Hepatic stellate cell (primary cell): ENCODE measurements around the gene ATP6V0D1.
A peak's percentile ranks its signal among the peaks of the same experiment; 100 is the strongest.
"Not testable (repeated sequence)": the region's sequence is repeated elsewhere in the genome, so short reads cannot be mapped to it uniquely, and the experiment has no call there.

Experiments used
- DNase-seq: peaks from one replicate; pipeline ENCODE4 v3.0.0; 2011; ENCODE audit warnings: low spot score

ATP6V0D1 gene

DNA sequence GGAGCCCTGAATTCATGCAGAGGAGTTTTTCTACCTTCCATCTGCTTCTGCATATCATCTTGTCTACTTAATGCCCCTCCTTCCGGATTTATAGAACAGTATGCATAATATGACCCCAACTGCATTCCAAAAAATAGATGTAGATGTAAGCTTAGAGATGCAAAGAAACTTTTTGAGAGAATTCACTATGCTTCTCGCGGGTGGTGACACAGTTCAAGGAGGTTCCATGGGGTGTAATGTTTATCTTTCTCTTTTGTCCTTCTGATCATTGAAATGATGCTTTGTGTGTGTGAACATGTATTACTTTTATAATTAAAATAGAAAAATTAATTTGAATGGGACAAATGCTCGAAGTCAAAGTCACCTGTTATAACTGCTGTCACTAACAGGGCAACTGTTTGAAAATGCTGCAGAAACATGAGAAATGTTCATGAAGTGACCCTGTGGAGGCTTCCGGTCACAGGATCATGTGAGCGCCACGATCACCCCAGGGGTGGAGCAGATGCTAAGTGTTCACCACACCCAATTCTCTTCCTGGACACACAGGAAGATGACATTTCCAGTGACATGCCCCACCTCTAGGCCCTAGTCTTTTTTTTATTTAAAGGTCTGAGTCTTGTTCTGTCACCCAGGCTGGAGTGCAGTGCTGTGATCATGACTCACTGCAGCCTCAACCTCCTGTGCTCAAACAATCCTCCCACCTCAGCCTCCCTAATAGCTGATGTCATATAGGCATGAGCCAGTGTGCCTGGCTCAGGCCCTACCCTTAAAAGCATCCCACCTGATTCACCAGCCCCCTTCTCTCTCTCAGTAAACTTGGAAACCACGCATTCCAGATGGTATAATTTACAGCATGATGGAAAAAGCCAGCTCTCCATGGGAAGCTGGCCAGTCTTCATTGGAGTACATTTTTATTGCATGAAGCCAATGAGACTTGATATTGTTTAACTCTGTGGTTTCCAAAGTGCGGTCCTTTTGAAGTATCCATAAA is 23.4 kb upstream of the ATP6V0D1 start:
- DNase-seq = no peak

DNA sequence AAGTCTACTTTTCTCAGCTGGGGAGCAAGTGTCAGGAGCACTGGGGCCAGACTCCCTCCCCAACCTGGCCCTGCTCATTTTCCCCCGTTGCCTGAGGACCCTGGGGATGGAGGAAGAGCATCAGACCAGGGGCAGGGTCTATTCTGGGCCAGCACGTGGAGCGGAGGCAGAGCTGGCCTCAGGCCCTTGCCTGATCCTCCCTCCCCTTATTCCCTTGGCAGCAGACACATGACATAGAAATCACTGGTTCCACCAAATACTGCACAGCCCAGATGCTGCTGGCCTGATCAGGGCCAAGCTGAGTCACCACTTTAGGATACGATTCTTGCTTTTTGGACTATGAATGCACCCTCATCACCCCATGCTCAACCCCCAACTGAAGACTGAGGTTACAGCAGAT is 18.1 kb upstream of the ATP6V0D1 start:
- DNase-seq = no peak

DNA sequence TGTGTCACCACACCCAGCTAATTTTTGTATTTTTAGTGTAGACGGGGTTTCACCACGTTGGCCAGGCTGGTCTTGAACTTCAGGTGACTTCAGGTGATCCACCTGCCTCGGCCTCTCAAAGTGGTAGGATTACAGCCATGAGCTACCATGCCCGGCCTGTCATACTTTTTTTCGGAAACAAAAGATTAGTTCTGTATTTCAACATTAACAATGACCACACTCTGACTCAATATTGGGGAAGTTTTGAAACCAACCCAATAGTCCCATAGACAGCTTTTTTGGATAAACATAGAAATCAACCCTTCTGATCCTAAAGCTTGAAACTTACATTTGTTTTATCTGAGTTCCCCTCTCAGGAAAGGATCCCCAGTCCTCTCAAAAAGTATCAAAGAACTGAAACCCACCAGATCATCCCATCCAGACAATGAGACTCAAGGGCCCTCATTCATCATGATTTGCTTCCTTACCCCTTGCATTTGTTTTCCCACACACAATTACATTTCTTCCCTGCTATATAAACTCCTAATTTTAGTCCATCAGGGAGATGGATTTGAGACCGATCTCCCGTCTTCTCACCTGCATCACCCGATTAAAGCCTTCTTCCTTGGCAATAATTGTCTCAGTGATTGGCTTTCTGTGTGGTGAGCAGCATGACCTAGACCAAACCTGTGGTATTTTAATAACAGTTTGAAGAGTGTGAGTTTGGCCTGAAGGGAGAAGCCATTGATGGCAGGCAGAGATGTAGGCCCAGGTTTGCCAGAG is 9.6 kb upstream of the ATP6V0D1 start:
- DNase-seq = no peak

DNA sequence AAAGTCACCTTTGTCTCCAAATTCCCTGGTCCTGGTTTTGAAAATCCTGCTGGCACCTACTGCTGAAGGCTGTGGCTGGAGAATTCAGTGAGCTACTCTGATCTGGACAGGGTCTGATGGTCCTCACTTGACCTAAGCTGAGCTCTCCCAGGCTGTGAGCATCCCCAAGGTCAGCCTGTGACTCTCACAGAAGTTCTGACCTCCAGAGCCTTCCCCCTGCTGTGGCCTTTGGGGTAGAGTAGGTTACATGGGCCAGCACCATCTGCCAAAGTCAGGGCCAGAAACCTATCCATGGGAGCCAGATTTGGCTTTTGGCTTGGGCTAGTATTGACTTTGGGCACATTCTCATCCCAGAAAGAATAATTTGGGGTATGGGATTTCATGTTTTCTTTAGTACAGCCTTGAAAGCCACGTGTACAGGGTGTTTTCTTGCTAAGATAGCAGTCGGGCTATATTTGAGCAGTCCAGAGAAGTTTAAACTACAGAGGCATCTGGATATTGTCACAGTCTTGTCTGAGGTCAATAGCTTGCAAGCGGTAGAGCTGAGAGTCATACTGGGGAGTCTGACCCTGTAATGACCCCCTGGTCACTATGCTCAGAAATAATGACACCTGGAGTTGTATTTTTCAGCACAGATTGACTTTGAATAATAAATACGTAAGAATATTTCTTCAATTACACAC is 8.6 kb upstream of the ATP6V0D1 start:
- DNase-seq = peak; percentile 27

DNA sequence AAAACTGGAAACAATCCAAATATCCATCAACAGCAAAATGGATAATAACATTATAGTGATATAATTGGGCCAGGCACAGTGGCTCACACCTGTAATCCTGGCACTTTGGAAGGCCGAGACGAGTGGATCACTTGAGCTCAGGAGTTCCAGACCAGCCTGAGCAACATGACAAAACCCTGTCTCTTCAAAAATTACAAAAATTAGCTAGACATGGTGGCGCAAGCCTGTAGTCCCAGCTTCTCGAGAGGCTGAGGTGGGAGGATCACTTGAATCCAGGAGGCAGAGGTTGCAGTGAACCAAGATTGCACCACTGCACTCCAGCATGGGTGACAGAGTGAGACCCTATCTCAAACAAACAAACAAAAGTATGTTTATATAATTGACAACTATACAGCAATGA is 6.6 kb upstream of the ATP6V0D1 start:
- not testable (repeated sequence) for DNase-seq

DNA sequence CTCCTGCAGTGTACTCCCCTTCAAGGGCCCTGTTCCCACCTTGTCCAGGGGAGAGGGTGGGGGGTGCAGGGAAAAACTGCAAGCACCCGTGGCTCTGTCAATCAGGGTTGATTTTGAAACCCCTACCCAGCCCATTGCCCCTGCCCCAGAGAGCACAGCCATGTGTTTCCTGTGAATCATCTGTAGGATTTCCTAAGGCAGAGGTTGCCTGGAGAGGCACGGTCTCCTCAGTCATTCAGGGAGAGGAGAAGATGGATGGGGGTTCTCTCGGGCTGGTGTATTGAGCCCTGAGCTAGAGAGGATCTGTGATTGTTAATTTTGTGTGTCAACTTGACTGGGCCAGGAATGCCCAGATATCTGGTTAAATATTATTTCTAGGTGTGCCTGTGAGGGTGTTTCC is 5.8 kb upstream of the ATP6V0D1 start:
- DNase-seq = no peak

DNA sequence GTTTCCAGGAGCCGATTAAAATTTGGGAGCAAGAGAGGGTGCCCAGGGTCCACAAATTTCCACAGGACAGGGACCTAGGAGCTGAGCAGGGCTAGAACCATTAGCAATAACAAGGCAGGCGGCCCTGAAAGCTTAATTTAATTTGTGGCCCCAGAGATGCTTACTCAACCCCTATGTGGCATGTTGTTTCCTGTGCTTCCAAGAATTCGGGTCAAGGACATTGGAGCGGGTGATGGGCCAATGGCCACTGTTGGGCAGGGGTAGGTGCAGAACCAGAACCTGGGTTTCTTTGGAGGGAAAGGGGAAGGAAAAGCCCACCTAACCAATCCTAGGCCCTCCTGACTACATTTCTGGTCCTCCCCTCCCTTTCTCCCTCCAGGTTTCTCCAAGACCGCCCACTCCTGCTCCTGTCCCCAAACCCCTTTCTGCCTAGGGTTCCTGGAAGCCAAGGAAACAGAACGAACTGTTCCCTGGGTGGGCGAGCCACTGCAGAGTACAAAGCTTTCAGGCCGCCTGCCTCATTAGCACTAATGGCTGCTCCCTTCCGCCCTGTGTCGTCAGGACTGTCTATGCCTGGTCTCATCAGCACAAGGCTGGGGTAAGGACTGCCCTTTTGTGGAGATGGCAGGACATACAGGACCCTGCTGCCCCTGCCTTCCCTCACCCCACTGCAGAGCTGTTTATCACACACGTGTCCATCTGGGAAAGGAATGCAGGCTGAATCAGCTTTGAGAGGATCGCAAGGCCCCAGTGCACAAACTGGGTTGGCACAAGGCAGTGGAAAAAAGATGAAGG is 3.0 kb upstream of the ATP6V0D1 start:
- DNase-seq = no peak

DNA sequence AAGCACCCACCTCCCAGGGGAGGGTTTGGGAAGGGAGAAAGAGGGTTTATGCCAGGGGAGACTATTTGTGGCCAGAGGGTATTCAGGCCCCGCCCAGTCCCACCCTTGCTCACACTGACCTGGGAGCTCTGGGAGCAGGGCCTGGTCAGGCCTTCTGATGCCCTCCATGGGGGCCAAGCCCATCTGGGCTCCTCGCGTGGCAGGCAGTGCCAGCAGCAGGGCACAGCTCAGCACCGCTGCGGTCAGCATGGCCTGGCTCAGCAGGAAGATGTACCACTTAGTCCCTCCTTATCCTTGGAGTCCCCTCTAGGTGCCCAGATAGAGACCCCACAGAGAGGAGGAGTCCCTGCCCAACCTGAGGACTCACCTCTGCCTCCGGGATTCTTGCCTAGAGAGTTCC is 2.2 kb upstream of the ATP6V0D1 start, which contains the start of gene AGRP:
Gene AGRP (minus strand): TSS at position 398 of the 400 bp plus-strand sequence. CDS start 149 bp downstream, at position 249.
- no peak for DNase-seq

DNA sequence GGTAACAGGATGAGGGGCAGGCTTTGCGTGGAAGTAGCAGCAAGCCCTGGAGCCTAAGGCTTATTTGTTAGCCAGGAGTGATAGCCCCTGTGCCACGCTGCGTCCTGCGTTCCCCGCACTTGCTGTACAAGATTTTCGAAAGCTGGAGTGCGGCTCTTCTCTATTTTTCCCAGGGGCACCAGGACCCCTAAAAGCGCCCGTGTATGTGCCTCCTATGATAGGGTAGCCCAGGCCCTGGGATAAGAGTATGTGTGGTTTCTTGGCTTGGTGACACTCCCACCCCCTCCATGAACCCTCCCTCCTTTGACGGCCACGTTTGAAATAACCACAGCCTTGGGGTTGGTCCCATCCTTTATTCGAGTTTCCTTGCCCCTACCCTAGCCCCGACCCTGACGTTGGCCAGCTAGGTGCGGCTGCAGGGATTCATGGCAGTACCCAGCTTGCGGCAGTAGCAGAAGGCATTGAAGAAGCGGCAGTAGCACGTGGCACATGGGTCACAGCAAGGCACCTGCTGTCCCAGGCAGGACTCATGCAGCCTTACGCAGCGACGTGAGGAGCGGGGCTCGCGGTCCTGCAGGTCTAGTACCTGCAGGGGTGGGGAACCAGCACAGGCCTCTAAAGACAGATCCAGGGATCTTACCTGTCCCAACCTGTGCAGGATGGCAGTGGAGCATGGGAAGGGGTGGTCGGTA is 1.4 kb upstream of the ATP6V0D1 start:
- no peak for DNase-seq

DNA sequence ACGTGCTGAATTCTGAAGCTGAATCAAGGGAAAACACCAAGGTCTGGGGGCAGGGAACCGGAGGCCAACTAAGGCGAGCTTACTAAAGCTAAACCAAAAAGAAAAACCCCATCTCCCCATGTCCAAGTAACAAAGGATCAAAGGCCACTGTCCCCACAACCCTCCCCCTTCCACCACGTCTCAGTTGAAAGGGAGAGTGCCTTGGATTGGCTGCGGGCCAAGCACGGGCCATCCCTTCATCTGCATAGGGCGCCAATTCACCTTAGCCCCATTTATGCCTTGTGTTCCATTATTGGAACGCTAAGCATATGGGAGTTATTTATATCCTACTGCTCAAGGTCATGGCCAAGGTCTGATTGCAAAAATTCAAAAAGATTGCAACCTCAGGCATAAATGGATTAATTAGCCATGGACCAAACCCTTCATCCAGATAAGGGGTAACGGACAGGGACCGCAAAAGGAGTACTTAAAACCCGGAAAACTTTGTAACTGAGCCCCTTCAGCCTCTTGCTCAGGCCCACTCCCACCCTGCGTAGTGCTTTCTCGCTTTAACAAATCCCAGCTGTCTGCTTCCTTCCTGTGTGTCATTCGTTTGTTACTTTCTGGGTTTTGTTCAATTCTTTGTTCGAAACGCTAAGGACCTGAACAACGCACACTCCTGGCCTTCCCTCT is 740 bp upstream of the ATP6V0D1 start:
- DNase-seq = no peak

DNA sequence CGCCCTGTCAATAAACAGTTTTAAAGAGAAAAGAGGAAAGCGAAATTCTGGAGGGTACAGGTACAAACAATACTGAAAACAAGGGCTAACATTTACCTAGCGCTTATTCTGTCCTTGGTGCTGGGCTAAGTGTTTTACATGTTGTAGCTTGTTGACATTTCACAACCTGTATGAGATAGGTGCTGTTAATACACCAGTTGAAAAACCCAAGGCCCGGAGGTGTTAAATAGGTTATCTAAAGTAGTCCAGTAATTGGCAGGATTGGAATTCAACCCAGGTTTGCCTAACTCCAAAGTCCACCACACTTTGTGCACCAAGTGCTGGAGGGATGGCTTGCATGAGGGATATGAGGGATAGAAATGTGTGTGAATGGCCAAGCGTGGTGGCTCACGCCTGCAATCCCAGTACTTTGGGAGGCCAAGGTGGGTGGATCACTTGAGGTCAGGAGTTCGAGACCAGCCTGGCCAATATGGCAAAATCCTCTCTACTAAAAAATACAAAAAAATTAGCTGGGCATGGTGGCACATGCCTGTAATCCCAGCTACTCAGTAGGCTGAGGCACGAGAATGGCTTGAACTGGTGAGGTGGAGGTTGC is 2.9 kb downstream of the ATP6V0D1 start:
- no peak for DNase-seq

DNA sequence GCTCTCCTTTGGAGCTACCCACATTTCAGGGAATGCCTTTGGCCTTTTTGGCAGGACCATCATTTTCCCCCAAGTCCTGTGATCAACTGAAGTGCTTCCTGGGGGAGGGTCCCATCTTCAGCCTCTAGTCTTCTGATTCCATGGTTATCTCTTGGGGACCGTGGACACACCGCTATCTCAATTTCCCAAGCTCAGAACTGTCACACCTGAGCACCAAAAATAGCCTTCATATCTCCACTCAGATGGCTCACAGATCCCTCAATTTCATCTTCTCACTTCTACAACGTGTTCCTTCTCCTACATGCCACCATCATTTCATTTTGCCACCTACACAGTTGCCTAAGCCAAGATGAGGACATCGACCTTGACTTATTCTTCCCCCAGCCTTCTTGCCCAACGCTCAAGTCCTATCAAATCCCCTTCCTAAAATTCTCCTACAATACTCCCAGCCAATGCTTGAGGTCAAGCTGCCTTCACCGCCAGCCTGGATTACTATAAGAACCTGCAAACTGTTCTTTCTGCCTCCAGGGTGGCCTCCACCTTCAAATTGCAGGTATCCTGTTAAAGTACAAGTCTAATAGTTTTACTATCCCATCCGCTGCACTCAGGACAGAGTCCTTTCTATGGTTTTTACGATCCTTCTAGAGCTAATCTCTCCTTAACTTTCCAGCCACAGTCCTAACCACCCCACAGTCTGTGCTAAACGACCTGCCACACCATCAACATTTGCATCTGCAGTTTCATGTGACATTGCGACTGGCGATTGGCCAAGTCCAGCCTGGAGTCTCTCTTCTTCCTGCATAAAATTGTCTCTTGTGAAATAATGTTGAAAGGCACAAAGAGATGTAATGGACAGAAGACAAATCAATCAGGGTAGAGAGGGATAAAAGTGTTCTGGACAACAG is 6.2 kb downstream of the ATP6V0D1 start:
- no peak for DNase-seq

DNA sequence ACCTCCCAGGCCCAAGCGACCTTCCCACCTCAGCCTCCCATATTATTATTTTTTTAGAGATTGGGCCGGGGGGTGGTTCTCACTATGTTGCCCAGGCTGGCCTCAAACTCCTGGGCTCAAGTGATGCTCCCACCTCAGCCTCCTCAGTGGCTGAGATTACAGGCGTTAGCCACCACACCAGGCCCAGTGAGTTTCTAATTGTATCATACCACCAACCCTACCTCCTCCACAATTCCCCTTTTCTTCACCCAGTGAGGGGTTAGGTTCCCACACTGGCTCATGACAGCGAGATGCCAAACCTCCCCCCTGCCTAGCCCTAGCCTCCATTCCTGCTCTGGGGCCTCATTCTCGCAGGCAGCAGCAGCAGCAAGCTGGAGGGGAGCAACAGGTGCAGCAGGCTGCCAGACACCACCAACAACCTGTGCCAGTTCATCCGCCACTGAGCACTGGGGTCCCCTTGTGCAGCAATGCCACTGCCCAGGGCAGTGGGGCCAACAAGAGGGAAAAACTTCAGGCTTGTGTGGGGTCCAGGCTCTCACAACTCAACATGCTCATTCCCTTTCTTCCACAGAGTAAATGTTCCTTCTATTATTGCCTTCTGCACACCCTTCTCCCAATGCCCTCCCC is 9.1 kb downstream of the ATP6V0D1 start:
- DNase-seq = no peak

DNA sequence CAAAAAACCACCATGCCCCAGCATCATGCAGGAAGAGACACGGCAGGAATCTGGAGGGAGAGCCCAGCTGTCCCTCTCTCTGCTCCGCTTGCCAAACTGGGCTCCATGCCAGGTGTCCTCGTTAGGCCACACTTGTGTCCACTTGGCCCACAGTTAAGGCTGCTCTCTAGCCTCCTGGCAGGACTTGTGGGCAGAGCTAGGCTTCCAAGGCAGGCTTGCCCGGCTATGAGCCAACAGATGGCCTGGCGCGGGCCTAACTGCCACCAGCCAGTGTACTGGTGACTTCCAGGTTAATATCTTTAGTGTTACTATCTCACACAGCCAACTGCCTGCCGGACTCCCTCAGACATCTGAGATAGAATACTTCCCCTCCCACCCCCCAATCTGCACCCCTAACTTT is 10.6 kb downstream of the ATP6V0D1 start:
- DNase-seq = no peak

DNA sequence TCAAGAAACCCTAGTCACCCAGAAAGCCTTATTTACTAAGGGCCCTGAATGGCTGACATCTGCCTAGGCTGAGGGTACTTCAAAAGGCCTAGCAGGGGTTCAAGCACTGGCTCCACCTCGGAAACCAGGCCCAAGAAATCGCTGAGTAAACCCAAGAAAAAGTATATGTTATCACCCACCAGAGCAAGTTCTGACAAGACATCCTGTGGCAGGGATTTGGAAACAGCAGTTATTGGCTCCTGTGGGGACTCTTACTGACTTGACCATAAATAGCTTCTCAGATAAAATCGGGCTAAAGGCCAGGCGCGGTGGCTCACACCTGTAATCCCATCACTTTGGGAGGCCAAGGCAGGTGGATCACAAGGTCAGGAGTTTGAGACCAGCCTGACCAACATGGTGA is 12.2 kb downstream of the ATP6V0D1 start:
- no peak for DNase-seq

DNA sequence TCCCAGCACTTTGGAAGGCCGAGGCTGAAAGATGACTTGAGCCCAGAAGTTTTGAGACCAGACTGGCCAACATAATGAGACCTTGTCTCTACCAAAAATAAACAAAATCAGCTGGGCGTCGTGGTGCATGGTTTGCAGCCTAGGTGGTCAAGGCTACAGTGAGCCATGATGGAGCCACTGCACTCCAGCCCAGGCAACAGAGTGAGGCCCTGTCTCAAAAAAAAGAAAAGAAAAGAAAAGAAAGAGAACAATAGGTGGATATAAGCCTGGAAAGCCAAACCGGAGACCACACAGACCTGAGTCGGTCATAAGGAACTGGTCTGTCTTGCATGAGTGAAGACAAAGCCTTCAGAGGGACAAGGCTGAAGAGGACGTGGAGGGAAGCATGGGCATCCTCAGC is 14.4 kb downstream of the ATP6V0D1 start:
- DNase-seq = no peak

DNA sequence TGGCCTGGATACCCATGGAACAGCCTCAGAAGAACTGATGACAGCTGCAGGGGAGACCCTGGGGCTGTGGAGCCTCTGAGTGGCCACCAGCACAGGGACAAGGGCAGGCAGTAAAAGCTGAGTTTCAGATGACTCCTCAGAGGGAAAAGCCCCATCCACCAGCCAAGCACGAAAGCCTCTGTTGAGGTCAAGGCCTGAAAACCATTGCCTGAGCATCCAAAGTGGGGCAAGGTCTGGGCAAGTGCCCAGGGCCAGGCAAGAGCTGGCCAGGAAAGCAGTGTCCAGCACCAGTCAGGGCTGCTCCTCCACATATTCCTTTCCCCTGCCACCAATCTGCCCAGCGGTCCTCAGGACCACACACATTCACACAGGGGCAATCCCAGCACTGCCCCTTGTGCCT is 16.4 kb downstream of the ATP6V0D1 start:
- DNase-seq = no peak

DNA sequence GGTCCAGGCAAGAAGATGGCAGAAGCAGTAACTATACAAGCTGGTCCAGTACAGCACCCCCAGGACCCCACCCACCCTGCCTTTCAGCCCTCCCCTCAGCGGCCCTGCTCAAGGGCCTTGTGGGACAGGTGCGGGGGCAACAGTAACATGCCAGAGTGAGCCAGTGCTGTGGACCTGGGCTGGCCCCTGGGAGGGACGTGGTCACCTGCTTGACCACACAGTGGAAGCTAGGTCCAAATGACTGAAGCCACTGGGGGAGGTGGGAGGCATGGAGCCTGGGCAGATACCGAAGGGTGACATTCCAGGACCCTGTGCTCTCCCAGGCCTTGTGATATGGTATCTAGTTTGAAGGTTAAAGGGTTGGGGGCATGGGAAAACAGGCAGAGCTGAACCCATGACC is 17.3 kb downstream of the ATP6V0D1 start:
- DNase-seq = no peak

DNA sequence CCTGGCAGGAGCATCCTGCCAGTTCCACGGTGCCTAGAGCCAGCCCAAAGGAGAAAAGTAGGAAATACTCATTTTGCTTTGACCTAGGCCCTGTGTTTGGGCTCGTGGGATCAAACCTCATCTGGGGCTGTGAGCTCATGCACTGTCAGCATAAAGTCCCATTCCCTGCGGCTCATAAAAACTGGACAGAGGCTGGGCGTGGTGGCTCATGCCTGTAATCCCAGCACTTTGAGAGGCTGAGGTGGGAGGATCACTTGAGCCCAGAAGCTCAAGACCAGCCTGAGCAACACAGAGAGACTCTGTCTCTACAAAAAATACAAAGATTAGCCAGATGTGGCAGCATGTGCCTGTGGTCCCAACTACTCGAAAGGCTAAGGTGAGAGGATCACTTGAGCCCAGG is 17.9 kb downstream of the ATP6V0D1 start:
- no peak for DNase-seq
